Activated CD8-positive, alpha-beta memory T cell treated with anti-CD3 and anti-CD28 coated beads, Interleukin-2, amount 50 U/mL, for 24 hours (primary cell): ENCODE data around the gene ASB6.
"Not testable (repeated sequence)": the region's sequence is repeated elsewhere in the genome, so short reads cannot be mapped to it uniquely, and the experiment has no call there.

Source experiments
- DNase-seq: peaks from one replicate; pipeline ENCODE4 v3.0.0-alpha.2; 2020; ENCODE audit errors: extremely low read depth

Gene ASB6

DNA sequence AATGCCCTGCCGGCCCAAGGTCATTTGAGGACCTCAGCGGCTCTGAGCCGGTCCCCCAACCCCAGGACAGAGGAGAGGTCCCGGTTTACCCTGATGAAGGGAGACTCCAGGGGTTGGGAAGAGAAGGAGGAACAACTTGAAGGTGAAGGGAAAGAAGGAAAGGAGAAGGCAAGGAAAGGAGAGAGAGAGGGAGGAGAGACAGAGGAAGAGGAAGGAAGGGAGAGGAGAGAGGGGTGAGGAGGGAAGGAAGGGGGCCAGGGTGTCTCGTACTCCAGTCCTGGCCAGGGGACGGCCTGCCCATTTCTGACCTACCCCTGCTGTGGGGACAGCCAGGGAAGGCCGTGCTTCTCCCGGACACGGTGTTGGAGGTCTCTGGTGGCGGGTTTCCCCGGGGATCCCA, 25.4 kb upstream of the ASB6 start:
- no peak for DNase-seq

DNA sequence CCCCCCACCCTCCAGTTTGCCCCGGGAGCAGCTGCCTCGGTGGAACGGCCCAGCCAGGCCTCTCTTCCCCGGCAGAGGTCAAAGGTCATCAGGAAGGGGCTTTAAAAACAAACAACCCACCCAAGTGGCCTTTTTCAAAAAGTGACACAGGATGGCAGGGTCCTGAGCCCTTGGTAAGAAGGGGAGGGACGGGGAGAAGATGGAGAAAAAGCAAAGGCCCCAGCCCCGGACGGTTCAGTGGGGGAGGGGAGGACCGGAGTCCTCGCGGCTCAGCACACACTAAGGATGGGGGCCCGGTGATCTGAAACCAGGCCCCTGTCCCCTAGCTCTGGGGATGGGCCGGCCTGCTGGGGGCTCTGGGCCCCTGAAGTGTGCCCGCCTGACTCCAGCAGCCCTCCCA, 24.6 kb upstream of the ASB6 start:
- no peak for DNase-seq

DNA sequence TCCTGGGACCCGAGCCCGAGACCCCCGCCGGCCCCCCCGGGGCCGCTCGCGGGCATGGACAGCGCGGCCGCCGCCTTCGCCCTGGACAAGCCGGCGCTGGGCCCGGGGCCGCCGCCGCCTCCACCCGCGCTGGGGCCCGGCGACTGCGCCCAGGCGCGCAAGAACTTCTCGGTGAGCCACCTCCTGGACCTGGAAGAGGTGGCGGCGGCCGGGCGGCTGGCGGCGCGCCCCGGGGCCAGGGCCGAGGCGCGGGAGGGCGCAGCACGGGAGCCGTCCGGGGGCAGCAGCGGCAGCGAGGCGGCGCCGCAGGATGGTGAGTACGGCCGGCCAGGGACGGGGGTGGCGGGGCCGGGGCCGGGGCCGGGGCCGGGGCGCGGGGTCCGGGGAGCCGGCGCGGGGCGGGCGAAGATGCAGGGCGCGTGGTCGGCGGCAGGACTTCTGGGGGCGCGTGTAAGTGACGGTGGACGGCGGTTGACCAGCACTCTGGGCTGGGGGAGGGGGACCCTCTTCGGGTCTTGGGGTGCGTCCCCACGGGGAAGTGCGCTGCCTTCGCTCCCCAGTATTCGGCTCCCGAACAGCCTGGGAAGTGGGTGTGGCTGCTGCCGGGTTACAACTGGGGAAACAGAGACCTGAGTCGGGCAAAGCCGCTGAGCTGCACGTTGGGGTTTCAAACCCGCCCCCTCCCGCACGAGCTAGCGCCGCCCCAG, 24.0 kb upstream of the ASB6 start:
- no peak for DNase-seq

DNA sequence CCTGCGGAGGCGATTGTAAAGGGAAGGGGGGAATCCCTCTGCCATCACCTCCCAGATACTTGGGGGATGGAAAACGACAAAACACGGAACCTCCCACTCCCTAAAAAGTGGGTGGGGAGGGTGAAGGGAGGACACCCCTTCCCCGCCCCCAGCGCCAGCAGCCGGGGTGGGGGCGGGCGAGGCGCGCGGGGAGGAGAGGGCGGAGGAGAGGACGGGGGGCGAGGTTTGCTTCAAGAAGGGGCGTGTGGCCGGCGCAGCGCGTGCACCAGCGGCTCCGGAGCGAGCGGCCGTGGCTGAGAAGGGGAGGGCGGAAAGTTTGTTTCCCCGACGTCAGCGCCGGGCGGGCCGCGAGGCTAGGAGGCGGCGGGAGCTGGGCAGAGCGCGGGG, 23.4 kb upstream of the ASB6 start, which contains the start of gene PRRX2:
PRRX2 (plus strand) TSS at position 259 of the 387 bp plus-strand sequence. CDS start 221 bp downstream, outside the sequence.
- DNase-seq = no peak

DNA sequence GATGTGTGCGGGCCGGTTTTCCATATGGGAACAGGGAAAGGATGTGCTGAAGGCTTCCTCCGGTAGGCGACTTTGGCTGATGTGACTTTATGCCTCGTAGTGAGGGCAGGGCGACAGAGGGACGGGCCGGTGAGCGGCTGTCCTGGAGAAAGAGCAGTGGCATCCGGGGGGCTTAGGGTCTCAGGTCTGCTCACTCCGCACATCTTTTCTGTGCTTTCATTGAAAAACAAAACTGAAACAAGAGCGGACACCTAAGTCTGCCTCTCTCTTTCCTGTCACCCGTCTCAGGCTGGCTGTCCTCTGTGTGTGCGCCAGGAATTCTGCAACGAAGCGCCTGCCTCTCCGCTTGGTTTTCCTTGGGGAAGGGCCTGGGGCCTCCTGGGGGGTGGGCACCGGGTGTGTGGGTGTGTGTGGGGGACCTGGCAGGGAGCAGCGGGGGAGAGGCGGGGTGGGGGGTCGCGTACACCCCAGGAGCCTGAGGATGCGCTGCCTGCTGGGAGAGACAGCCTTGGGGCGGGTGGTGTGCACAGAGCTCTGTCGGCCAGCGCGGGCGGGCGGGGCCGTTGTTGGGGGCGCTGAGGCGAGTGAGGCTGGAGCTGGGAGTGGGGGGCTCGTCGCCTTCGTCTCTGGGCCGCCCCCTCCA, 22.9 kb upstream of the ASB6 start:
- DNase-seq = no peak

DNA sequence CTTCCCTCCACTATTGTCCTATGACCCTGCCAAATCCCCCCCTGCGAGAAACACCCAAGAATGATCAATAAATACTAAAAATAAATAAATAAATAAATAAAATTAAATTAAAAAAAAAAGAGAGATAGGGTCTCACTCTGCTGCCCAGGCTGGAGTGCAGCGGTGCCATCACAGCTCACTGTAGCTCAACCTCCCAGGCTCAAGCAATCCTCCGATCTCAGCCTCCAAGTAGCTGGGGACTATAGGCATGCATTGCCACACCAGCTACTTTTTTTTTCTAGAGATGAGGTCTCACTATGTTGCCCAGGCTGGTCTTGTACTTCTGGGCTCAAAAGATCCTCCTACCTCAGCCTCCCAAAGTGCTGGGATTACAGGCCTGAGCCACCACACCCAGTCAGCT, 20.3 kb upstream of the ASB6 start:
- not testable (repeated sequence) for DNase-seq

DNA sequence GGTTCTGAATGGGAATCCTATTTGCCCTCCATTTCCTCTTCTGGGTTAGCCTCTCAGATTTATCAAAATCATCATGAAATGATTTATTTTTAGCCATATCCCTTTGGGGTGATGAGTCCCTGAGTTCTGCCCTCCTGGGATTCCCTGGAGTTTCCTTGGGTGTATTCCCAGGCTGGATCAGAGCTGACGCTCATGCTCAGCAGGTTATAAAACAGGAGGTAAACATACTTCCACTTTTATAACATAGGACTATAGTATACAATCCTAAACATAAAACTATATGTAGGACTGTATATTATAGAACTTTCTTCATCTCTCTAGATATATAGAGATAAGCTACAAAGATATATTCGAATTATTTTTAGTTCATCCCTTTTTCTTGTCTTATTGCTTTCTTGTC, 19.1 kb upstream of the ASB6 start:
- no peak for DNase-seq

DNA sequence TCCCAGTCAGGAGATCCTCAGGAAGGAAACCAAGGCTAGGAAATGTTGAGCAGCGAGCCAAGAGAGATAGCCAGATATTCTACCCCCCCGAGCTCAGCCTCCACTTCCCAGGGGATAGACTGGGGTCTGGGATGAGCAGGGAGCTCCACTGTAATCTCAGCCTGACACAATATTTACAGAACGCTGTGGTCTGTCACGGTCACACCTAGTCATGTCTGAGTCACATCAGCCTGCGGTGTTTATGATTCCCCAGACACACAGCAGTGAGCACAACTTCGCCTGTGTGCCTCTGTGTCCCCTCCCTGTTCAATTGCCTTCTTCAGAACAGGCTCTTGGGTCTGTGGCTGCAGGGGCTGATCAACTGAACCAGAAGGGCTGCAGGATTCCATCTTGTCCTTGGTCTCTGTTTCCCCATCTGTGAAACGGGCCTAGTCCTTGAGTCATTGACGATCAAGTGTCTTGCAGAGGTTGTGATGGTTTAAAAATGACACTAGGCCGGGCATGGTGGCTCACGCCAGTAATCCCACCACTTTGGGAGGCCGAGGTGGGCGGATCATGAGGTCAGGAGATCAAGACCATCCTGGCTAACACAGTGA, 14.9 kb upstream of the ASB6 start:
- DNase-seq = no peak

DNA sequence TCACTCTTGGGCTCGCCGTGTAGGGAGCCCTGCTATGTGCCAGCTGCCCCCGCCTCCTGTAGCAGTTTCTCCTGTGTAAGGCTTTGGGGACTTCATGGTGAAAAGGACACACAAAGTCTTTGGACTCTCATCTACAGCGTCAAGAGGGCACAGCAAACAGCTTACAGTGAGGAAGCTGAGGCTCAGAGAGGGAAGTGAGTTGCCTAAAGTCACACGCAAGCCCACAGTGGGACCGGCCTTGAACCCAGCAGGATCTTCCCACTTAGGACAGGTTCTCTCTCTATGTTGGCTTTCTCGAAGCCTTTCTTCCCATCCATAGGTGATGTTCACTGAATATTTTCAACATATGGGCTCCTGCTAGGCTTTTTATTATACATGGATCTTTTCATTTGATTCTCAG, 13.7 kb upstream of the ASB6 start:
- DNase-seq = no peak

DNA sequence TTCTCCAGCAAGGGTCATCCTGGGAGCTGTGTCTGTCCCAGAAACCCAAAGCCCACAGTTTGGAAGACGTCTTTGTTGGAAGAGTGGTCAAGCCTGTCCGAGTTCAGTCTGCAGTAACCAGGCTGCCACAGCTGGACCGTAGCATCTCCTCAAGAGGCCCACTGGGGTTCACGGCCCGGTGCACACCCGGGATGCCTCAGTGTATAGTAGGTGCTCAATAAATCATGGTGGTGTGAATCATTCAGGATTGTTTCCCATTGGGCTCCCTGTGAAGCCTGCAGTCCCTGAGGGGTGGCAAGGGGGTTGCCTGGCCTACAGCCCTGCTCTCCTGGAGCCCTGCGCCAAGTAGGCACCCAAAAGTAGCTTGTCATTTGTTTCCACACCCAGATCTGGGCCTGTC, 13.2 kb upstream of the ASB6 start:
- DNase-seq = no peak

DNA sequence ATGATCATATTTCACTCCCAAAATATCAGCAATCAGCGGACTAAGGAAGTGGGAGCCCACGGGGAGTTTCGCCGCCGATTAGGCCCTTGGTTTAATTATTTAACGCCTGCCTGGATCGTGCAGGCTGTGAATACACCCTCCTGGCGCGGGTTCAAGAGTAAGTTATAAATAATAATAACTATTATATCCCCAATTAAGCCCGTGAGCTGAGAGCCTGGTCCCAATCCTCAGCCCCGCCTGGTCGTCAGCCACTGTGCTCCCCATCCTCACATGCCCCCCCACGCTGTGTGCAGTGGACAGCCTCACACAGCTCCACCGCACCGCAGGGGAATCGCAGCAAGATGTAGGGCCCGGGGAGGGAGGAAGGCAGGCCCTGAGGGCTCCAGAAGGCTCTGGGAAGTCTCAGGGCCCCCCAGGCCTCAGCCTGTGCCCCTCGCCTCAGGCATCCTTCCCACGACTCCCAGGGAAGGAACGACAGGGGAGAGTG, 12.6 kb upstream of the ASB6 start:
- DNase-seq = no peak

DNA sequence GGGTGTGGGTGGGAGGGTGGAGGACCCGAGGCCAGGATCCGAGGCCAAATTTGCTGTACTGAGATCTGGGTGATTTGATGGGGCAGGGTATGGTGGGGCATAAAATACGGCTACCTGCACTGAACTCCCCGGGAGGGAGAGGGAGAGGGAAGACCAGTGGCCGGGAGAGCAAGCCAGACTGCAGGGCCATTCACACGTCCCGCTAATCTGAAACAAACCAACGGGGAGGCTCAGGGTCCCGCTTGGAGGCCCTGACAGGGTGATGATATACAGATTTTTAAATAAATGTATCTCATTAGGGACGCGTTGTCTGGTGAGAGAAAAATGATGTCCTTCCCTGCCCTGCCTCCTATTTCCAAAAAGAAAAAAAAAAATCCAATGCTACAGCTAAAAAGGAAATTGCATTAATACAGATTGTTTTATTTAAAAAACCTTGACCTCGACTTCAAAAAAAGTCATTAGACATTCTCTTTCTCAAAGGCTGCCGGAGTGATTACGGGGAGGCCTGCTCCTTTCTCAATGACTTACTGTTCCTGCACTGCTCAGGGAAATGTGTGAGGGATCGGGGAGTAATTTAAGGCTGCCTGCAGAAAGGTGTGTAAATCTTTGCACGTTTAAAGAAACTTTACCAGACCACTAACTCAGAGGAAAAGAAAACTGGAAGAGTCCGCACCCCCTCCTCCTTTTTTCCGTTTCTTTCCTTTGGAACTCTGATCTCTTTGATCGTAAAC, 12.0 kb upstream of the ASB6 start:
- DNase-seq = no peak

DNA sequence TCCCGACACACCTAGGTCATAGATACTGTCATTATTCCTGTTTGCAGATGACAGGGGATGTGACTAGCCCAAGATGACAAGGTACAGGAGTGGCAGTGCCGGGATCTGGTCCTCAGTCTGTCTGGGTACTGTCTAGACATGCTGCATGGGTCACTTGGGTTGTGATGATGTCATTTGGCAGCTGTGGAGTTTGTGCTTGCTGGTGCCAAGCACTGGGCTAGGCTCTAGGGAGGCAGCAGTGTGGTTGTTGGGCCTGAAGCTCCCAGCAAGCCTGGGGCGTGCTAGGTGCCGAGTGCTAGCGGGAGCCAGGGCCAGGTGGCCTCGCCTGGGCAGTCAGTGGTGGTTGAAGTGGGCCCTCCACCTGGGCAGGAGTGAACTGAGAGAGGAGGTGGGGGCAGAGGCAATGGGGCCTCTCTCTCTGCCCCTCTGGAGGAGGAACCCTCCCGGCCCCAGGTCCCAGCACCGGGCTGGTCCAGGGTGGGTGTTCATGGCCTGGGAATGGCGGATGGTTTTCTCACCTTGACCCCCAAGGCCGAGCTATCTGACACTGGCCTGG, 8.8 kb upstream of the ASB6 start:
- DNase-seq = no peak

DNA sequence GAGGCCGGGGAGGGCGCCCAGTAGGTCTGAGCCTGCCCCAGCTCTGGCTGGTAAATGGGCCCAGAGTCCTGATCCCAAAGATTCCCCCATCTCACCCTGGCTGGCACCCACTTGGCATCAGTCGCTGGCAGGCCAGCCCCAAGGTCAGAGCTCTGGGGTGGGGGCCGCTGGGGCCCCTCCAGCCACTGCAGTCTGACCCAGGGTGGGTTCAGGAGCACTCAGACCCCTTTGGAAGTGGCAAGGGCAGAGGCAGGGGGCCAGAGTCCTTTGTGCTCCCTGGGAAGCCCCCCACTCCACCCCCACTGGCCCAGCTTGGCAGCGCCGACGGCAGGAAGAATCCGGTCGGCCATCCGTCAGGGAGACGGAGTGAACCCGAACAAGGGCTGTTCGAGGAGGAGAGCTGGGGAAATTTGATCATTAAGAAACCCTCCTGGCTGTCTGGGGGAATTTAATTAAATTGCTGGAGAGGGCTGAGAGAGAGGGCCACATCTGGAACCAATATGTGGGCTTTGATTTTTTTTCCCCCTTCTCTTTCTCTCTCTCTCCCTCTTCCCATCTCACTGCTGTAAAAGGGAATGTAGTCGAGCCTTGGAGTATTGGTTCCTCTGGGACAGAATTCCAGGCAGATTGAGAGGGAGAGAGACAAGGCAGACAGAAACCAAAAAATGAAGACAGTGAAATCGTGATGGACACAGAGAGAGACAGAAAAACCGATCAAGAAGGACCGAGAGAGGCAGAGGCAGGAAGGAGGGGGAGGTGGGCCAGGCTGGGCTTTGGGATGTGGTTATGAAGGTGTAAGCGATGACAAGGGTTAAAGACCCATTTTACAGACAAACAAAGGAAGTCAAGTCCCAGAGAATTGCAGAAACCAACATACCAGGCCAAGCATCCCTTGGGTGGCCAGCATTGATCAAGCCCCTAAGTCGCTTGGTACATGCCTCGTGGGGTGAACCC, 8.1 kb upstream of the ASB6 start:
- DNase-seq = no peak

DNA sequence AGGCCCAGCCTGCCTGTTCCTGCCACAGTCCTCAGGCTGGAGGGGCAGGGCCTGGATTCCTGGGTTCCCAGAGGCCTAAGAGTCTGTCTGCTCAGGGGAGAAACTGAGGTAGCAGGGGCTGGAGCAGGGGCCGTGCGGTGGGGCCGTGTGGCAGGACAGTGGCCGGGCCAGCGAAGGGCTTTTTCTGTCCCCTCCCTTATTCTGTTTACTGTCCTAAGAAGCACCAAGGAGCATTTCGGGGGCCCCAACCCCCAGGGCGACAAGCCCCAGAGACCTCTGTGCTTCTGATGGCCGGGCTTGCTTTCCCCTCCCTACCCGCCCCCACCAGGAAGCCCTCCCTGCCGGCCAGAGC, 6.8 kb upstream of the ASB6 start:
- DNase-seq = no peak

DNA sequence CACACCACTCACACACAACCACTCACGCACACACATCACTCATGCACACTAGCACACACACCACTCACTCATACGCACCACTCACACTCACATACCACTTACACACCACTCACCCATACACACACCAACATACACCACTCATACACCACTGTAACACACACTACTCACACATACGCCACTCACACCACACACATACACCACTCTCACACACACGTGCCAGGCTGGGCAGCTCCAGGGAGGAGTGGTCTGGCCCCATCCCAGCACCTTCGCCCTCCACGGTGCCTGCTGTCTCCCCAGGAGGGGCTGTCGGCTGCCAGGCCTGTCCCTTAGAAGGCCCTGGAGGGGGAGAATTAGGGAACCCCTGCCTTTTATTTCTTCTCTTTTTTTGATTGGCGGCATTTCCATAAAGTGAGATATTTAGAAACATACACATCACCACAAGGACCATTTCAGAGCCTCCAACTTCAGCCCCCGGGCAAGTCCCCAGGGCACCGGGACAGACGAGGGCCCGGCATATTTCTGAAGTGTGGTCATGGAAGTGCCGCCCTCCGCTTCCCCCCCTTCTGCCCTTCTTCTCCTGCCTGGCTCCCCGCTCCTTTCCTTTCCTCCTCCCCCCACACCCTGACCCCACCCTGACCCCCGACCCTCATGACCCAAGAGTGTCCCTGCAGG, 6.3 kb upstream of the ASB6 start:
- no peak for DNase-seq

DNA sequence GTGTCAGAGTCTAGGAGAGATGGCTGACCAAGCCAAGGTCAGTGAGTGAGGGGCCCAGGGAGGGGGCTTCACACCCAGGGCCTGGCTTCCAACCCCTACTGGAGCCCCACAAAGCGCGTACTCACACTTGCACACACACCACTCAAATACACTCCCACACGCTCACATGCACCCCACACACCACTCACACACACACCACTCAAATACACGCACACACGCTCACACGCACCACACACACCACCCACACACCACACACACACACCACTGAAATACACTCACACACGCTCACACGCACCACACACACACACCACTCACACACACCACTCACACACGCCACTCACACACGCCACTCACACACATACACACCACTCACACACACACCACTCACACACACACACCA, 5.7 kb upstream of the ASB6 start:
- DNase-seq = no peak

DNA sequence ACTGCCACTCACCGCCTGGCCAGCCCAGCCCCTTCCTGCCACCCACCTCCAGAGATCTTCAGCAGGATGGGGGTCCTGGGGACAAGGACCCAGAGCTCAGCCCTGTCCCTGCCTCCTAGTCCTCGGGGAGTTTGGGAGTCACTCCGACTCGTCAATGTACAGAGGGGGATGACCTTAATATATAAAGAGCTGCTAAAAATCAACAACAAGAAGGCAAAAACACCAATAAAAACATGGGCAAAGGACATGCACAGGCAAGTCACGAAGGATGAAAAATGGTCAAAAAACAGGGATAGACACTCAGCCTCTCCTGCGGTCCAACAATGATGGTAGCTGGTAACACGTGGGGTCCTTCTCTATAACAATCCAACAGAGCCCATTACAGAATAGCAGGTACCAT, 4.7 kb upstream of the ASB6 start:
- no peak for DNase-seq

DNA sequence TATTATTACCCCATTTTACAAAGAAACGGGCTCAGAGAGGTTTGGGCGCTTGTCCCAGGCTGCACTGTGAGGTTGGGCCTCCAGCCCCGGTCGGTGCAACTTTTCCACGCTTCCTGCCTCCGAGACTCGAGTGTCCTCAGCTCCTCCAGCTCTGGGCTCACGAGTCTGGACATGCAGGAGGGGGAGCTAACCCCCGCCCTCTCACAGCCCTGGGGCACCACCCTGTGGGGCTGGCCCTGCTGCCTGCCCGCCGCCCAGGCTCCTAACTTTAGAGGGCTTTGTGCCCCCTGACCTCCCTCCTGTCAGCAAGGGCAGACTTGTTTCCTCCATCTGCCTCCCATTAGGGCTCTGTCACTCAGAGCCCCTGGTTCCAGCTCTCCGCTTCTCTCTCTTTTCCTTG, 4.3 kb upstream of the ASB6 start:
- no peak for DNase-seq

DNA sequence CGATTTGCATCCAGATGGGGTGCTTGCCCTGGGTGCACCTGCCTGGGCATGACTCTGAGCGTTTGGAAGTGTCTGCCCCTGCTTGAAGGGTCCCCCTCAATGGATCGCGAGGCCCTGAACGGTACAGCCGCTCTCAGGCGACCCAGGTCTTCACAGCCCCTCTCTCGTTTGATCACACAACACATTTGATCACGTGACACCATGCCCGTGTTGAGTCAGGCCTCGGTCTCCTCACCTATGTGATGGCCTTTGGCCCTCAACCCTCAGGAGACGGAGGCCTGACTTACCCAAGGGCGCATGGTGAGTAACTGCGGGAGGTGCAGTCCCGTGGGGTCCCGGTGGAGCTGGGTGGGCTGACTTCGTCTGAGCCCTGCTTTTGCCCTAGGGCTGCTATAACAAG, 3.0 kb upstream of the ASB6 start:
- DNase-seq = no peak

DNA sequence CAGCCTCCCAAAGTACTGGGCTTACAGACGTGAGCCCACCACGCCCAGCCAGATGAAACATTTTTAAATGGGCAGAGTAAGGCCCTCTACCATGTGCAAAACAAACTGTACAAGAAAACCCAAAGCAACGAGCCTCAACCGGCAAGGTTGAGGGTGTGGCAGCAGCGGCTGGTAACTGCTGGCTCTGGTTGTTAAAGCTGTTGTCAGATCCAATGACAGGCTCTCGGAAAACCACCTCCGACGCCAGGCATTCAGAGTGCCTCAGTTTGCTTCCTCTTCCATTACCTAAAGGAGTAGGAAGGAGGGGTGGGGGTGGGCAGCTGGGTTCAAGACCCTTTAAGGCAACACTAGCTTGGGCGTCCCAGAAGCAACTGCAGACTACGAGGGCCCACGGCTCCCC, 2.4 kb upstream of the ASB6 start:
- DNase-seq = no peak
